ENCODE measurements around the gene FARS2.

Gene FARS2

GRCh38 chr6:5738211-5738610, 476.9 kb downstream of the FARS2 start:
- no peak for DNase-seq

DNA sequence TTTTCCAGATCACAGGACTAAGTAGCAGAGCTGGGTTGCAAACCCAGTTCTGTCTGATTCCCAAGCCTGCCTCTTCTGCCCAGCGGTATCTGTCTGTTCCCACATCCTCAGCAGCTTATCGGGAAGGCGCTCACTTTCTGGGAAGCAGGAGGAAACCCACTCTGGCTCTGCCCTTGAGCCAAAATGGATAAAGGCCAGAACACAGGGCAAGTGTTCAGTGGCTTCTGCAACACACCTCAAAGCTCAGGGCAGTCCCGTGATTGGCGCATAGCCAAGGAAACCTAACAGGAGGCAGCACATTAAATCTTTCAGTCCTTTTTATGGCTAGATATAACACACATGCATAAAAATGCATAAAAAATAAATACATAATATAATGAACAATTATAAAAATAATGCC, 483.2 kb downstream of the FARS2 start:
- no peak for DNase-seq

- DNase-seq = no peak
Measured at GRCh38 chr6:5745081-5745480, 483.8 kb downstream of the FARS2 start.

DNA sequence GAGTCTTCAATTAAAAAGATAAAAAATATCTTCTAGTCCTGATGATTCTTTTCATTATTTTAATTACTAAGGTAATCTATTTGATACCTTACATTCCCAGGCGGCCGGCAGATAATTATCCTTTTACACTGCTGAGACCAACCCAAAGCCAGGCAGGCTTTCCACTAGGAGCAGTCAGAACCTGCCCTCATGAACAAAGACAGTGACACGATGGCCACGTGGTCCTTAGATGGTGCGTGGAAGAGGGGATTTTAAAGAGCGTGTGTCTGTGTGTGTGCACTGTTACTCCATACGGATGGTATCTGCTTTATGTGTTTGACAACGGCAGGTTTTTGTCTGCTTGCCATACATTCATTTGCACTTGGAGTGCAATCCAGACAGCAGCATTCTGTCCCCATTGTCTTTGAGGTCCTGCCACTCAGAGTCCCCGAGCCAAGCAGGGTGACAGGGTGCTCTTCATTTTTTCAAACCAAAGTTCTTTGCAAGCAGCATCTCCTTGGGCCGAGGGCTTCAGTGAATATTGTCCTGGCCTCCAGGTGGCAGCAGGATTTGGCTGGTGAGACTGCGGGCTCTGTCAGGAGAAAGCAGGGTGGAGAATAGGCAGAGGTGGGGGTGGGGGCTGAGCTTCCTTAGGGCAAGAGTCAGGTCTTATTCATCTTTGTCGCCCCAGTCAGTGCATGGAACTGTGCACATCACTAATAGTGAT, 484.9 kb downstream of the FARS2 start:
- DNase-seq = peak; percentile 53

DNA sequence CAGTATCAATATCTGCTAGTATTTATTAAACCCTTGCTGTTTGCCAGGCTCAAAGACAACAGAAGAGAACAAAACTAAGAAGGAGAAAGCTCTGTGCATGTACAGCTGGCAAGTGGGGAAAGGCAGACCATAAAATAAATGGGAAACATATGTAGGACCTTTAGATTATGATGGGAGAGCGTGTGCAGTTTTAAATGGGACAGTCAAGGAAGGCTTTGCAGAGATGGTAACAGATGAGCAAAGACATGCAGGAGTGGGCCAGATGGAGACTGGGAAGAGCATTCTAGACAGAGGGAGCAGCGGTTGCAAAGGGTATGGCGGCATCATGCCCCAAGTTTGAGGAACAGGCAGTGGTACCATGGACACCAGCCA, 485.4 kb downstream of the FARS2 start:
- DNase-seq = no peak

DNA sequence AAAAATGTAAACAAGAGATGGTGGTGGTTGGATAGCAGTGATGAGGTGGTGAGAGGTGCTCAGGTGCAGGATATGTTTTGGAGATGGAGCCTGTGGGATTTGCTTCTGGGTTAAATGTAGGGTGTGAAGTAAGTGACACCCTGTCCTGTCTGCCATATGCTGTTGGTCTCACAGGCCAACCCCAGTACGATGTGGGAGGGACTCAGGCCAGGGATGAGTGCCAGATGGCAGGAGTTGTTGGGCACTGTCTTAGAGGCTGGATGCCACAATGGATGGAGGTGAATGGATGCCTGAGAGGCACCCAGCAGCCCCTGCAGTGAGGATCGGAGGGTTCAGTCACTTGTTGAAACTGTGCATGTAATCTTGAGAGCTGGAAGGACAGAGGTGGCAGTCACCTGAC, 486.1 kb downstream of the FARS2 start:
- DNase-seq = no peak

- DNase-seq = no peak
Measured at GRCh38 chr6:5749016-5749650, 487.8 kb downstream of the FARS2 start.

DNA sequence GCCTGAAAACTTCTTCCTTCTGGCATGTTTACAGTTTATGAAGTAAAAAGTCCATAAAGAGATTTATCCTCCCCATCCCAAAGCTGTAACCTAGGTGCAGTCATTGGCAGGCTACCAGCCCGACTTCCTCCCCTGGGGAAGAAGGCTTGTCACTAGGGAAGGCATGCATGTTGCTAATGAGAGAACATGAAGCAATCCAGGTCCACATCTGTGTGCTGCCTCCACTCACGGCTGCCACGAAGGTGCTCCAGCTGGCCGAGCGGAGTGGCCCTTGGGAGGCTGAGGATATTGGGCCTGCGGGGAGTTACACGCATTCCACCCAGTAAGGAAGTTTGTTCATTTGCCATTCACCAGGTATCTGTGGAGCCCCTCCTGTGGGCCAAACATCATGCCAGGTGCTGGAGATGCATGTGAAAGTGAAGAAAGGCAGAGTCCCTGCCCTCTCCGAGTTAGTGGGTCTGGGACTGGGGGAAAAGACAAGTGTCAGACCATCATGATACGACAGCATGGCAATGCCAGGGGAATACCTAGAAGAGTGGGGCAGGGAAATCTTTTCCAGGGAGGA, 488.4 kb downstream of the FARS2 start:
- no peak for DNase-seq

DNA sequence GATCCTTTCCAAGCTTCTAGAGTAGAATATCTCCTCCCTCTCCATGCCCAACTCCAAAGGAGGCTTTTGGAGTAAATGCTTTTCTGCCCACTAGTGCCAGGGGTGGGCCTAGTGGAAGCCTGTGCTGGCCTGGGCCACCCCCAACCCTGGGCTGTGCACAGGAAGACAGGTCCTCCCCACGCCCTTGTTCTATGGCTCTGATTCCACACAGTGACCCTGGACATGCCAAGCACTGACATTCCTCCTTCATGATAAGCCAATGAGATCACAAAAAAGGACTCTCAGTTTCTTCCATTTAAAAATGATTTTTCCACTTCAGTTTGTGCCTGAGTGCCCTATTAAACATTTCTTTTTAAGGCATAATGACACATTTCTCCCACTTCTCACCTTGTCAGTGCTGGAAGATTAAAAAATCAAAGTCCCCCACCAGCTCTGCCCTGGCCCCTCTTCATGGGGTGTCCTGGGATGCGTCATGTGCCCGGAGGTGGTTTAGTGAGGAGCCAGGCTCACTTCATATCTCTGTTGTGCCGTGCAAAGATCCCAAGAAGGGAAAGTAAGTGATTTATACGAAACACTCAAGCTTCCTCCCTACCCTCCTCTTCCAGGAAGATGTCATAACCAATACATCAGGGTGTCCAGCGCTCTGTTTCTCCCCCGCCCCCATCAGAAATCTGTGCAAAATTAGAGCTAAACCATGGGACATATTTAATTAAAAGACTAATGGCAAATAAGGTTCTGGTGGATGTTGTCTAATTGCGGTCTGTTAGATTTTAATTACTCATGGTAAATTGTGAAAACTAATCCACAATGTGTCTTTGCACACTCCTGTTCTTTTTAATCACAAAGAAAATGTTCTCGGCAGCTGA, 490.4 kb downstream of the FARS2 start:
- DNase-seq = peak; percentile 53

GRCh38 chr6:5752391-5752680, 491.0 kb downstream of the FARS2 start:
- peak; percentile 92 for DNase-seq

GRCh38 chr6:5753209-5753608, 491.9 kb downstream of the FARS2 start:
- DNase-seq = no peak

- DNase-seq = no peak
Measured at GRCh38 chr6:5754904-5755303, 493.6 kb downstream of the FARS2 start.

GRCh38 chr6:5759571-5759970, 498.3 kb downstream of the FARS2 start:
- no peak for DNase-seq

GRCh38 chr6:5761370-5761769, 500.1 kb downstream of the FARS2 start:
- DNase-seq = no peak

DNA sequence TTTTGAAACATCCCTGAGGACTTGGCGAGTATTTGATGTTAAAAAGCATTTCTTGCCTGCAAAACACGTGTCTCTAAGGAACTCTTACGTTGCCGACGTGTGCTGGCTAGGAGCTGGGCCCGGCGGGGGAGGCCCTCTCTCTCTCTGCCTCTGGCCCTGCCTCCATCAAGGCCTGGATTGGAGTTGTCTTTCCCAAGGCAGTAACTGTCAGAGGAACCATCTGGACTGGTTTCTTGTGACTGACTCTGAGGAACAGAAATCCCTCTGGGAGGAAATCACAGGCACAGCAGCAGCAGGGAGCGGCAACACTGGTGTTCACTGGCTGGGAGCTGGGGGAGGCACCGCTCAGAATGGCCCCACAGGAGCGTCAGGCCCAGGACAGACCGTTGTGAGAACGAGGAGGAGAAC, 501.3 kb downstream of the FARS2 start:
- no peak for DNase-seq

DNA sequence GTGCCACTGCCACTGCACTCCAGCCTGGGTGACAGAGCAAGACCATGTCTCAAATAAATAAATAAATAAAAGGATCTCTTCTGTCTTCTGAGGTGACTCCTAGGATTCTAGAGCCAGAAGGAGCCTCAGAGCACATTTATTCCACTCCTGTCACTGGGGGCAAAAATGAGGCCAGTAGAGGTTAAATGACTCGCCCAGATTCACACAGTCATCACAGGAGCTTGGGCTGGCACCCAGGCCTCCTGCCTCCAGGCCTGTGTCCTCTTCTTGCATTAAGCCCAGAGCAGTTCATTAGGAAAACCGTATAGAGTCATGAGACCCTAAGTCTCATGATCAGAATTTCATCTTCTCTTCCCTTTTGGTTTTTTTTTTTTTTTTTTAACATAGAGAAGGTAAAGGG, 502.1 kb downstream of the FARS2 start:
- DNase-seq = peak; percentile 42

GRCh38 chr6:5763871-5764270, 502.6 kb downstream of the FARS2 start:
- peak; percentile 60 for DNase-seq

DNA sequence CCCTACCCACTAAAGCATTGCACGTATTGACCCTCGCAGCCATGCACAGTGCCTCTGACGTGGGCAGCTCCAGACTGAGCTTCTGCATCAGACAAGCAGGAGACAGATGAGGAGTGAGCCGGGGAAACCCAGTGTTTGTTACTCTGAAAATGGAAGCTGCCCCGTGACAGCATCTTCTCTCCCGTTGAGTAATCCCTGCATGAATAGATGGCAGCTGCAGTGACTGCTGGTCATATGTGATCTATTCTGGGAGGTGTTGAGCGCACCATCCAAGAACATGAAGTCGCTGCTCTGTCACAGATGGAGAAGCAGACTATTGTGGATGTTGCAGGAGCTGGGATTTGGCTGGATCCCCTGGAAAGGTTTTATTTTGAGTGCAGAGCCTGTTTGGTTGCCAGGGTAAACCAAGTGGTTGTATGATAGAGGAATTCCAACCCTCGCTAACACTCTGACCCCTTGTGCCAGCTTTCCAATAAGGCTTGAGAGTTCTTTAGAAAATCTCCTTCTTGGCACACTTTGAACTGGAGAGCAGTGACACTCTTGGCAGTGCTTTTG, 503.2 kb downstream of the FARS2 start:
- peak; percentile 56 for DNase-seq

DNA sequence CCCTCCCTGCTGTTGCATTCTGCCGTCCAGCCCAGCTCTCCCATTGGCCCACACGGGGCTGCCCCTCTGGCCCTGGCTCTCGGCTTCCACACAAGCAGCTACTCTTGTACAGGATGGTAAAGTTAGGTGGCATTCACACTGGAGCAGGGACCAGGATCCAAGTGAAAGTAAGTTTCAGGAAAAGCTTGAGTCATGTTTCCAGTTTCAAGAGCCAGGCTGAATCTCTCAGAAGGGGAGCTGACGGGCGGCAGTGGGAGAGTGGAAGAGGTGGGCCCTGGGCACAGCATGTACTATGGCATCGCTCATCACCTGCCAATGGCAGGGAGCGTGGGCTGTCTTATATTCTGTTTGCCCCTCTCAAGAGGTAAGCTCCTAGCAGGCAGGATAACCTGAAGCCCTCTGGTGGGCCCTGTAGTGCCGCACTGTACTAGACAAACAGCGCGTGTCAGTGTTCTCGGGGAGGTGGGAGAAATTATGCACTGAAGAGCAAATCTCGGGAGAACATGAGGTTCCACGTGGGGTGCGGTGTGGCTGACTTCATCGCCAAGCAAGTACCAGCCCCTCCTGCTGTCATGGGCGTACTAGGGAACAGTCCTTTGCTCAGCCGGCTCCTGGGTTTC, 503.9 kb downstream of the FARS2 start:
- DNase-seq = no peak

- no peak for DNase-seq
Measured at GRCh38 chr6:5766260-5766659, 504.9 kb downstream of the FARS2 start.

DNA sequence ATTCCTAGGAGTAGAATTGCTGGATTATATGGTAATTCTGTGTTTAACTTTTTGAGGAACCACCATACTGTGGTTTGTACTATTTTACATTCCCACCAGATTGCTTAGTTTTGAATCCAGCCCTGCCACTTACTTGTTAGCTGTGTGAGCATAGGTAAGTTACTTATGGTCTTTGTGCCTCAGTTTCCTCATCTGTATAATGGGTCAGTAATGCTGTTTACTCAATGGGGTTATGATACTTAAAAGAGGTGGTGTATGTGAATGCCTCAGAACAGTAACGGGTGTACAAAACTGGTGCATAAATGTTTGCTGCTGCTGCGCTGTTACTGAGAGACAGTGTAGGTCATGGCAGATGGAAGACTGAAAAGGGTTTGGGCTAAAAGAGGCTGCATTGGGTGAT, 506.2 kb downstream of the FARS2 start:
- no peak for DNase-seq

GRCh38 chr6:5771211-5771610, 509.9 kb downstream of the FARS2 start:
- DNase-seq = no peak

DNA sequence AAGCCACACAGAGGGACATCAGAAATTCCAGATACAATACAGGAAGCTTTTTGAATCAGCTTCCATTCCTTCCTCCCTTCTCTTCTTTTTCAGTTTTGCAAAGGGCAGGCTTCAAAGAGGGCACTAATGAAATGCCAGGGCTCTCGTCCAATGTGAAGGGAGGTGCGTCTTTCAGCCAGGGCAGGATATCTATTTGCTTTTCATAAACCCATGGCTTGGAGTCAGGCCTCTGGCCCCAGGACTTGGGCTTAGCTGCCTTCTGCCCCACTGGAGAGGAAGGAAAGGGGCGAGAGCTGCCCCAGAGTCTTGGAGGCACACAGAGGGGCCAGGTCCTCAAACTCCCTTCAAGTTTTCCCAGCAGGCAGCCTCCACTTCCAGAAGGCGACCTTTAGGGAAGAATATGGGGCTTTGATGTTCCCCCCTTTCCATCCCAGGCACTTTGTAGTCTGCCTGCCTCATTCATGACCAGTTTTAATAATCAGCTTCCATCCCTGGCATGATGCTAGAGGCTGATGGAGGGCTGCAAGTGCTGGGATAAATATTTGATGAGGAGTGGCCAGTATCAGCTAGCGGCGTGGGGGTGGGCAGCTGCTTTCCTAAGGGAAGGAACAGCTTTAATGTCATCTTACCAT, 510.6 kb downstream of the FARS2 start:
- DNase-seq = no peak

Measured in fibroblast of skin of right biceps (primary cell).